Right forelimb (tissue), 1 donor: ENCODE measurements around the gene EMSY.
"Not testable (repeated sequence)": the region's sequence is repeated elsewhere in the genome, so short reads cannot be mapped to it uniquely, and the experiment has no call there.

Source experiments
- DNase-seq: peaks from one replicate; pipeline ENCODE4 v3.0.0-alpha.2; 2018

EMSY gene

GRCh38 chr11:76577226-76577920, 132.6 kb downstream of the EMSY start:
- no peak for DNase-seq

- DNase-seq = no peak
Measured at GRCh38 chr11:76577921-76578653, 133.3 kb downstream of the EMSY start.

GRCh38 chr11:76578654-76579055, 133.8 kb downstream of the EMSY start:
- DNase-seq = no peak

DNA sequence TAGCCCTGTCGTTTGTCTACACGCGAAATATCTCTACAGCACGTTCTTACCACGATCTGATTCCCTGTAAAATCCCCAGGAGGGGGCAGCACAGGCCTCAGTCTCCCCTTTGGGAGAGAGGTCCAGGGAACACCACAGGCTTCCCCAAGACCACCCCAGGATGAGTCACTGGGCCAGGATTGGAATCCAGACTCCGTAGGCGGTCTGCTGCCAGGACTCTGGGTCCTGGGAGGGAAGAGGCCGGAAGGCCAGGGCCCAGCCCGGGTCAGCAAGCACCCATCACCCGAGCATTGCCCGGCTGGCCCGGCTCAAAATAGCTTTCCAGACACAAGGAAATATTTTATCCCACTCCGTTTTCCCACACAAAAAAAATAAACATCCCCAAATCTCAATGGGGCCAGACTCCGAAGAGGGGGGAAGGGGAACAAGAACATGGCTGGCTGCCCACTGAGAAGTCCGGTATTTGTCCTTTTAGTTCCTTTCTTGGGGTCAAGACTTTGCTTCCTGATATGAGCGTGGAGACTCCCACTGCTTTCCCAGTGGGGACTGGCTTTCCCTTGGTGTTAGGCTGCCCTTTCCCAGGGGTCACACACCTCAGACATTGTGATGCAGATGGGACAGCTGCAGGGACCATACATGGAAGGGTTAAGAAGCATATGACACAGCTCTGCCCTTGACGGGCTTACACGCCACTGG, 134.4 kb downstream of the EMSY start:
- DNase-seq = no peak

DNA sequence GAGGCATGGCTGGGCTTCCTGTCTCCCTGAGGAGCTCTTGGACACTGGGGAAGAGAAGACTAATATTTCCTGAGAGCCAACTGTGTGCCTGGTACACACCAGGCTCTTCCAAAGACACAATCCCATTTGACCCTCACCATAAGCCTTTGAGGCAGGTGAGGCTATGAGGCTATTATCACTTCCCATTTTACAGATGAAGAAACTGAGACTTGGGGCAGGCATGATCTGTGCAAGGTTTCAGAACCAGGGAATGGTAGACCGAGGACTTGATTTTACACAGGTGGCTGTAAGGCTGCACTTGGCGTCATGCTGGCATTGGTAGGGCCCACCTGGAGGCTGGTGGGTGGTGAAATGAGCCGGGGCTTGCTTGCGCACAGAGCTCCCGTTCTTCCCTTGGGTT, 134.9 kb downstream of the EMSY start:
- DNase-seq = no peak

DNA sequence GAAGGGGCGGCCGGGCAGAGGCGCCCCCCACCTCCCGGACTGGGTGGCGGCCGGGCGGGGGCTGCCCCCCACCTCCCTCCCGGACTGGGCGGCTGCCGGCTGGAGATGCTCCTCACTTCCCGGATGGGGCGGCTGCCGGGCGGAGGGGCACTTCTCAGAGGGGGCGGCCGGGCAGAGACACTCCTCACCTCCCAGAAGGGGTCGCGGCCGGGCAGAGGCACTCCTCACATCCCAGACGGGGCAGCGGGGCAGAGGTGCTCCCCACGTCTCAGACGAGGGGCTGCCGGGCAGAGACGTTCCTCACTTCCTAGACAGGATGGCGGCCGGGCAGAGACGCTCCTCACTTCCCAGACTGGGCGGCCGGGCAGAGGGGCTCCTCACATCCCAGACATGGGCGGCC, 137.7 kb downstream of the EMSY start:
- not testable (repeated sequence) for DNase-seq

DNA sequence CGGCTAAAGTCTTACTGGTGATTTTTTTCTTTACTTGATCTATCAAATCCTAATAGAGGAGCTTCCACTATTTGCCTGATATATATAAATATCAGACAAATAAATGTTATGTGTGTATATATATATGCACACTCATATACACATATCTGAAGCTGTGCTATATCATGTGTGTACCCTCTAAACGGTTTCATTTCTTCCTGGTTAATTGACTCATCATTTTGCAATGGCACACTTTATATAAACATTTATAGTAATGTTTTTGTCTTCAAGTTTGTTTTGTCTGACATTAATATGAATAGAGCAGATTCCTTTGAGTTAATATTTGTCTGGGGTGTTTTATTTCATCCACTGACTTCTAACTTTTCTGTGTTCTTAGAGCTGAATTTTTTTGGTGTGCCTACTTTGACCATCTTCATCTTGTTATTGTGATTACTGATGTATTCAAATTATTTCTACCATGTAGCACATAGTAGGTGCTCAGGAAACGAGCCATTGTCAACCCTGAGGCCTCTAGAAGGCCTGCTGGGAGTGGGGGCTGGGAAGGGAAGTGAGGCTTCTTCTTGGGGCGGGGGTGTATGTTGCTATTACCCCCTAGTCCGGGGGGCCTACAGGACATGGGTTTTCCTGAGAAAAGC, 143.1 kb downstream of the EMSY start:
- DNase-seq = no peak

DNA sequence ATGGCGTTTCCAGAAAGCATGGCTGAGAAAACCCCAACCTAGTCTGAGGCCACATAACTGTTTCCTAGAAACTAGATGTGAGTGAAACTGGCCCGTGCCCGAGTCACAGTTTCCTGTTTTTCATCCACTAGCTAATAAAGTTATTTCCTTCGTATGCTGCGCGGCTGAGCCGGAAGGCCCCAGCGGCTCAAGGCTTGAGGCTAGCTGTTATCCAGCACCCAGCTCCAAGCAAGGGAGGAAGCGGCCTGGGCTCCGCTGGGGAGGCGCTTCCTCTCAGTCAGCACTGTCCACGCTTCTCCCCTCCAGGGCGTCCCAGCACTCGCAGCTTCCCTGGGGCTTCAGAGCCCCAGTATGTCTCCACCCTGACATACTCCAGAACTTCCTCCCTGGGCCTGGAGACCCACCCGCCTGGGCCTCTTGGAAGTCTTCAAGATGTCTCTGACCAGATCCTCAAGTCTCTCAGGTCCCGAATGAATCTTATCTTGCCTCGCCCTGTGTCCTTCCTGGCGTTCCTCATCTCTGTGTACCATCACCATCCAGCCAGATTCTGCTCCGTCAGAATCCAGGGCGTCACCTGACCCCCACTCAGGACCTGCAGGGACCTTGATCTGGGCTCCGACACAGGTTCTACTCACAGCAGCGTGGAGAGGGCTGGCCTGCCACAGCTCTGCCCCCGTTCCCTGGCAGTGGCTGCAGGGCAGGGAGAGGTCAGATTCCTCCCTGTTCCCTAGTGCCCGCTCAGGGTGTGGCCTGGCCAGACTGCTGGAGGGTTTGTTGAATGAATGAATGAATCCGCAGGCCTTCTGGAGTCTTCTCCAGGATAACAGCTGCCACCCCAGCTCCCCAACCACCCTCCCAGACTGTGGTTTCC, 143.9 kb downstream of the EMSY start:
- no peak for DNase-seq

DNA sequence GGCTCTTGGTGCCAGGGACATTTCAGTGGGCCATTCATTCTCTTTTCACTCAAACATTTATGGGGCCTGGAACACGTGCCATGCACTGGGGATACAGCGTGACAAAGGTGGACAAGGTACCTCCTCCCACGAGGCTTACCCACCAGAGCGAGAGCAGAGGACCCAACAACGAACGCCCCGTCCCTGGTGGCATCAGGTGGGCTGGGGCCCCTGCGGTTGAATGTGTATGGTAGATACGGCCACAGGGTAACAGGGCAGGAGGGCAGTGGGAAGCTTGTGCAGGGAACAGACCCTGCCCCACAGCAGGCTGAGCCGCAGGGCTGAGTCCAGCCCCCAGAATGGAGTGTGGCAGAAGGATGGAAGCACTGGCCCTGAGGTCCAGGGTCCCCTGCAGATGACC, 144.7 kb downstream of the EMSY start:
- DNase-seq = no peak

DNA sequence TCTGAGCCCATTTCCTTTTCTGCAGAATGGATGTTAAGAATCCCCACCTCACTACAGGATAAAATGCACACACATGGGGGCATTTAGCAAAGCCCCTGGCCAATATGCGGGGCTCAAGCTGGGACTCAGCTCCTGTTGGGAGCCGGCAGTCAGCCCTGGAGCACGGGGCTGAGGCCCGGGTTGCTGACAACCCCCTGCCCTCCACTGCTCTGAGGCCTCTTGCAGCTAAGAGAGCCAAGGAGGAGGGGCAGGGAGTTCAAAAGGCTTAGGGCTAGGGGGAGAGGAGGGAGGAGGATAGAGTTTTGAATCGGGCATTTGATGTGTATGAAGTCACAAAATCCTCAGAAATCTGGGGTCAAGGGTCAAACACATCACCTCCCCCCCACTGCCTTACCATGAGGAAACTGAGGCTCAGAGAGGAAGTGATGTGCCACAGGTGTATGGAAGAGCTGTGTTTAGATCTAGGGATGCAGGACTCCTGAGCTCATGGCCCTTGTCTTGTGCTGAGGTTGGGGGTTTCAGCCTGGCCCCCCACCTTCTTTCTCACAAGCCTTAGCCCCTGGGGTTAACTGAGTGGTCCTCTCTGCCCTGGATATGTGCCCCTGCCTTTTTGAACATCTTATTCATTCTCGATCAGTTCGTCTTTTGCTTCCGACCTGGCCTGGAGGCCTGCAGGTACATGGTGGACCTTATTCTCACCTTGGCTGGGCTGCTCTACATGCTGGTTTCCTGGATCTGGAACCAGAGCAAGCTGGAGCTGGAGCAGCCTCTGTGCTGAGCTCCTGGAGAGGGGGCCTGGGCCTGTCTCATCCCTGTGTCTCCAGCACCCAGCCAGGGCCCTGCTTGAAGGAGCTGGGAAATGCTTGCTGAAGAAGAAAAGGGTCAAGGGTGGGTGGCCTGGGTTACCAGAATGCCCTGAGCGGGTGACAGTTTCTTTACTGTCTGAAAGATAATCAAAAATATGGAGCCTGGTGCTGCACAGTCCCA, 145.4 kb downstream of the EMSY start:
- no peak for DNase-seq

DNA sequence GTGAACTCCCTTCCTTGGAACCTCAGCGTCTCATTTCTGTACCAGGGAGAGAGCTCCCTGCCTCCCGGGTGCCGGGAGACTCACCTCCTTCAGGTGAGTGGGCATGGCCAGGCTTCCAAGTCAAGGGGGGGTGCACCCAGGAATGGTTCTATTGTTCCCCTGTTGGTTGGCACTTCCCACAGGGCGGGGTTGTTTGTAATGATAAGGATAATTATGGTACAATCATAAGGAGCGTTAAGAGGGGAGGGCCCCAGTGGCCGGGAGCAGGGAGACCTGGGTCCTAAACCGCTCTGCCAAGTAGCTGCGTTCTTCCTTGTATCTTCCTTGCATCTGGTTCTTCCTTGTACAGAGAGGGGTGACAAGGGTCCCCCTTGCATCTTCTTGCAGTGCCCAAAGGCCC, 146.6 kb downstream of the EMSY start:
- no peak for DNase-seq

DNA sequence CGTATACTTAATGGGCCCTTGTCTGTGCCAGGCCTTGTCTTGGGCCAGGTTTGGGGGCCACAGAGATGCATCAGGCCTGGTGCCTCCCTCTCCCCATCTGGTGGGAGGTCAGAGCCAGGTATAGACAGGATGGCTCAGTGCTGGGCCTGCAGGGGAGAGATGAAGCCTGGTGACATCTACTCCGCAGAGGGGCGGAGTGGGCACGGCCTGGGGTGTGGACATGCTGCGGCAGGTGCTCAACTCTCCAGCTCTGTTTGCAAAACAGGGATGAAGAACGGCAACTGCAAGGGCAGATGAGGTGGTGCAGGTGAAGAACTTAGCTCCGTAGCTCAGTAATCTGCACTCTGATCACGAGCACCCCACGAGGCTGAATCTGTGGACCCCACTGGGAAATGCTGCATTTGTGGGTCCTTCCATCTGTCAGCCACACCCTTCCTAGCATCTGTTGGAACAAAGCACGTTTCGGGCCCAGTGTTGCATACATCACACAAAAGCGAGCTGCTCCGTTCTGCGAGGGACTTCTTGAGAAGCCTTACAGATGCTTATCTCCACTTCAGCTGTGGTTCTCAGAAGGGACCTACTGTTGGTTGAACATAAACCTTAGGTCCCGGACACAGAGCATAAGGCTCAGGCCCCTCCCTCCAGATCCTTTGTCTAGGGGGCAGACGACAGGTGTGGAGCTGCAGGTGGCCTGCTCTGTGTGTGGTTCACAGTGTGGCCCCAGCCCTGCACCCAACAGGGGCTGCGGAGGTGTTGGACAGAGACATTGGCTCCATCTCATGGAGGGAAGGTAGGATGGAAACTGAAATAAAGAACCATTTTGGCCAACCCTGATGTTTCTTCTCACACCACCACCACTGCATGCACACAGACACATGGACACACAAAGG, 147.5 kb downstream of the EMSY start:
- no peak for DNase-seq

DNA sequence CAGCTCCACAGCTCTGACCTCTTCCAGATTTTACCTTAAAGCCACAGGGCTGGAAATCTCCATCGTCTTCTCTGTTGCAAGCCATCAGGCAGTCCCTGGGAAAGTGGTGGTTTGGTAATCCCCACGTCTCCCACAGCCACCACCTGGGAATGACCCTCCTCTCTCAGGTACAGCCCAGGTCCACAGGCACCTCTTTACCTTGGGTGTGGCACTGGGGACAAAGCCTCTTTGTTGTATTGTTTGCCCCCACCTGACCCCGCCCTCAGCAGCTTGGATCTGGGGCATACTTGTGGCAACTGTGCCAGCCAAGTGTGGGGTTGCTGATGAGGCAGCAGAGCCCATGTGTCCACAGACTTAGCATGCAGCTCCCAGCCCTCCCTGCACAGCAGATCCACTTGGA, 148.1 kb downstream of the EMSY start:
- no peak for DNase-seq

- not testable (repeated sequence) for DNase-seq
Measured at GRCh38 chr11:76595091-76595490, 150.3 kb downstream of the EMSY start.

- no peak for DNase-seq
Measured at GRCh38 chr11:76596652-76597051, 151.8 kb downstream of the EMSY start.

- no peak for DNase-seq
Measured at GRCh38 chr11:76597533-76598425, 153.0 kb downstream of the EMSY start.

GRCh38 chr11:76598426-76598839, 153.6 kb downstream of the EMSY start:
- no peak for DNase-seq

GRCh38 chr11:76599041-76600013, 154.5 kb downstream of the EMSY start:
- no peak for DNase-seq
